ENCODE results near the gene CDRT4.

The CDRT4 gene

DNA sequence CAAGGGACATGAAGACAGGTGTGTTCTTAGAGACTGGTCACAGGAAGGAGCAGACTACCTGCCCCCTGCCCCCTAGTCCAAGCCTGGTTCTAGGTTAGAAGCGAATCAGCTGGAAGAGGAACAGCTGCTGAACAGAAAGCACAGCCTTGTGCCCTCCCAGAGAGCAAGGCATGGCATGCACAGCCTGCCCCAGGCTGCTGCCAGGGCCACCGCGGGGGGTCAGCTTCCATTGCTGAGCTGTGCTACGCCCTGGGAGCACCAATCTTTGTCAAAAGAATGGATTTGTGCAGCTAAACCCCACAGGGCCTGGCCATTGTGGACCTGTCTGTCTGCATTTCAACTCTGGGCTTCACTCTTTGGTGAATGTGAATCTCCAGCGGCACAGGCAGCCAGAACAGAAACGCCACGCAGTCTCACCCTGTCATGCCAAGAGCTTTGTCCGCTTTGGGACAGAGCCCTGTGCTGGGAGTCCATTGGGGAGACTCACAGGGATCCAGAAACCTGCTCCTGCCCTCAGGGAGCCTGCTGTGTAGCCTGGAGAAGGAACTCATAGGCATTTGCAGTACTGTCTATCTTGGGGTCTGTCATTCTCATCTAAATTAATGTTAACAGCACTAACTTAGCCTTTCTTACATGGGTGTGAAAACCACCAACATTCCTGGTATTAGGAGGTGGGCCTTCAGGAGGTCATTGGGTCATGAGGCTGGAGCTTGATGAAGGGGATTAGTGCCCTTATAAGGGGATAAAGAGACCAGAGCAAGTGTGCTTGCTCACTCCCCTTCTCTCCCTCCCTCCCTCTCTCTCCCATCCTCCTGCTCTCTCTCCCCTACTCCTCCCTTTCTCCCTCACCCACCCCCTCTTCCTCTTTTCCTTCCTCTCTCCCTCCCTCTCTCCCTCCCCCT lies 25.6 kb upstream of the CDRT4 start:
- no peak for DNase-seq

DNA sequence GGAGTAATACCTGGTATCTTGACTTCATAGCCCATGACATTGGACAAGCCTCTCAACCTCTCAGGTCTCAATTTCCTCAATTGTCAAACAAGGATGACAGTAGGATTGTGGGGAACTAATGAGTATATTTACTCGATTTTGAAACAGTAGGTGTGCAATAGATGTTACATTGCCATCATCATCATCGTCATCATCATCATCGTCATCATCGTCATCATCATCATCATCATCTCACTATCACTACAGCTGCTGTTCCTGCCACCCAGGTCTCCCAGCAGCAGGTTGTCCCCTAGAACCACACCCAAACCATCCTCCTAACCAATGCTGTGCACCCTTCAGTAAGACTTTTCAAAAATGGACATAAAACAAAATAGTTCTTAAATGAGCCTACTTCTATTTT lies 24.8 kb upstream of the CDRT4 start:
- no peak for DNase-seq

DNA sequence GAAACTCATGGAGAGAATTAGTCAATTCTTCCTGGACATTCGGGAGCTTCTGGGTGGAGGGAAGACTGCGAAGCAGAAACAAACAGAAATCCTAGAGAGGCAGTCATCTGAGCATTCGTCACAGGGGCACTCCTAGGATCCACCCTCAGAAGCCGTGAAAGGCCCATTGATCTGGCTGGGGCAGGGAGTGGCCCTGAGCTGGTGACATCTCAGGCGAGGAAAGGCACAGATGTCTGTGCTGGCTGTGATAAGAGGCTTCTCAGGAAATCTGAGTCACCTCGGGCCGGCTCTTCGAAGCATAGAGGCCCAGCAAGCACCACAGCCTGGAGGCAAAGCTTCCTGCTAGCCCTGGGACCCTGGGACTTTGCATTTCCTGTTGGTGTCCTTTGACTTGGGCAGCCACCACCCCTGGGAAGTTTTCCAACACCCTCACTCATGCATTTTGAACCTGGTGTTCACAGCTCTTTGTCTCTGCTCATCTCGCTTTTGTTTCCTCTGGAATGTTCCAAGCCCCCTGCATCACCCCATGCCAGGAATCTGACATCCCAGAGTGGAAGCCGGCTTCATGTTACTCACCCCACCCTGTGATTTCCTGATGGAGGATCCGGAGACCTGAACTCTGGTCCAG lies 23.3 kb upstream of the CDRT4 start:
- peak; percentile 17 for DNase-seq

DNA sequence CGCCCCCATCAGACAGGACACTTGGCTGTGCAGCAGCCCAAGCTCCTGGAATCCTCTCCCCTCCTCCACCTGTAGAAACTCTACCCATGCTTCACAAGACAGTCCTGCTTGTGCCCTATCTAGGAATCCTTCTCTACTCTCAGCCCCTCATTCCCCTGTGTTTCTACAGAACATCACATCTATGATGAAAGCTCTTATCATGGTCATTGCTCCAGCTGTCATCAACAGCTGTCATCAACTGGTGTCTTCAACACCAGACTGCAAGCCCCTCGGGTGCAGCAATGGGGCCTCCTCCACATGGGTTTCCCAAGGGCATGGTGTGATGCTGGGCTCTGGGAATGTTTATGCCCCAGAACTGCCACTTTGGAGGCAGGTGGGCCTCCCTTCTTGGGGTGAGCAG lies 21.1 kb upstream of the CDRT4 start:
- no peak for DNase-seq

DNA sequence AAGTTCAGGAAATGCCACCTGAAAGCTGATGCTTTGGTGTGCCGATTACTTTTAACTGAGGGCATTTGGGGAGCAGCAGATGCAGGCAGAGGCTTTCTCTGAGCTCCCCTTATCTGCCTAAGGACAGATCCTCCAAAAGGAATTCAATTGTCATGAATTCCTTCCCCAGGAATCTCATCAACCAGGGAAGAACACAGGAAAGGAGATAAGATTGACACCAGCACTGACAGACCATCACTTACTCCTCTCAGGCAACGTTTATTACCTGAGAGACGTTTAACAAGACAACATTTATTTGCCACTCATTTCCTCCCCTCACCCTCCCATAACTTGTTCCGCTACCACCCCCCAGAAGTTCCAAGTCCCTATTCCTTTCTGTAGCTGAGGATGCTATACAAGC lies 17.6 kb upstream of the CDRT4 start:
- DNase-seq, result no peak

DNA sequence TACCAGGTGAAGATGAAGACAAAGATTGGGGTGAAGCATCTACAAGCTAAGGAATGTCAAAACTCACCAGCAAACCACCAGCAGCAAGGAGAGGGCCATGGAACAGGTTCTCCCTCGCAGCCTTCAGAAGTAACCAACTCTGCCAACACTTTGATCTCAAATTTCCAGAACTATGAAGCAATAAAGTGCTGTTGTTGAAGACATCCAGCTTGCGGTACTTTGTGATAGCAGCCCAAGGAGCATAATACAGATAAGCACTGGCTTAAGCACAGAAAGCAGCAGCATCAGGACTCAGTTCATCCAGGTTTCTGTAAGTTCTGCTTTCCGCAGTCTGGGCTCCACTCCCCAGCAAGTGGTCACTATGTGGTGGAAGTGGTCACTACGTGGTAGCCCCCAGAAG lies 16.0 kb upstream of the CDRT4 start:
- no peak for DNase-seq

DNA sequence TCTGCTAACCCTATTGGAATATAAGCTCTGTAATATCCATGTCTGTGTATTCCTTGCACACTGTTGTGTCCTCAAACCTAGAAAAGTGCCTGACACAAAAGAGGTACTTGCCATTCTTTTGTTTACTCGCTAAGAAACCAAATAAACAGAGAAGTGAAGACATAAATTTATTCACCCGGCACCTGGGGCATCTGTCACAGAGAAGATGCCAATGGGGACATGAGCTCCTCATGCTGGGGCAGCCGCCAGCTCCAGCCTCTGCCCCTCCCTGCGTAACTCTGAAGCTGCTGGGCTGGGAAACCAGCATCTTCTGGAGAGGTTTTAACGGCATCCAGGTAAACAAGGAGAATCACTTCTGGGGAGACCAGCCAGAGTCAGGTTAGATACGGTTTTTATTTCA lies 15.1 kb upstream of the CDRT4 start:
- no peak for DNase-seq

DNA sequence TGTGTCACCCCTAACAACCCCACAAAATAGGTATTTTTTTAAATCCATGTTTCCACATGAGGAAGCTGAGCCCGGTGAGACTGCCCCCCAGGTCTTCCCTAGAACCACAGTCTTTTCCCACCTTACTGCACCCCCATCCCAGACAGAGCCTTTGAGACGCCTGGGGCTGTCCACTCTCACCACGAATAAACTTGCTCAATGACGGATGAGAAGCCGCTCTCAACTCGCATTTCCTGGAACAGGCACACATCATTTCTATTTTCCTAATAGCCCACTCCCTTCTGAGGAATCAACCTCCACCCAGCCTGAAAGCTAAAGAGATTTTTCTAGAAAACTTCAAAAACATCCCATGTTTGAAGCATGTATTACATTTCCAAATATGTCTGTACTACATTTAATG lies 14.1 kb upstream of the CDRT4 start:
- DNase-seq, result no peak

DNA sequence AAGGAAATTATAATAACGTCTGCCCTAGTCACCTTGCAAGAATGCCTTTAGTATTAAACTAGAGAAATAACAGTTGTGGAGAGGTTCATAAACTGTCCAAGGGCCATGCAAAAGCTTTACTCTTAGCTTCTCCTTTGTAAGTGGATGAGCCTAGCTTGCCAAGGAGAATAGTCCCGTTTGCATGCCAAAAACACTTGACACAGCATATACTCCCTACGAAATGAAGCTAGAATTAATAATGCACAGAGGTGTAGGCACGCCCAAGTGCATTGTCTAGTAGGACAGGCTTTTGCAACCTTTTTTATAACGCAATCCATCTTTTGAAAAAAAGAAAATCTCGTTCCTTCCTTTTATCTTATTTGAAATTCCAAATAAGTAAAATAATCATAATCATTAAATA lies 12.8 kb upstream of the CDRT4 start:
- DNase-seq, result no peak

DNA sequence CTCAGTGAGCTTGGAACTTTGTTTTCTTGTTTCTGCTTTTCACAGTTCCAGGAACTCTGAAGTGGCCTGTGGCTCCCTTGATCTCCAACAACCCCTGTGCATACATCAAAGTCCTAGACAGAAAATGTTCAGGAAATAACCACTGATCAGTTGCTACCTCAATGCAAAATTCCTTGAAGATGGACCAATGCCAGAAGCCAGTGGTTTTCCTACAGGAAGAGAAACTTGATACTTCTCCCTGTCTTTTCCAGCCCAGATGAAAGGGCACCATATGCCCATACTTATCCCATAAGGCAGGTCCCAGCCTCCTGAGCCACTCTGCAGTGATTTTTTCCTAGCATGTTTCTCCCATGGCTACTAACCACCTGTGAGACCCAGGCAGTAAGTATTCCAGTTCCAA lies 12.3 kb upstream of the CDRT4 start:
- no peak for DNase-seq

DNA sequence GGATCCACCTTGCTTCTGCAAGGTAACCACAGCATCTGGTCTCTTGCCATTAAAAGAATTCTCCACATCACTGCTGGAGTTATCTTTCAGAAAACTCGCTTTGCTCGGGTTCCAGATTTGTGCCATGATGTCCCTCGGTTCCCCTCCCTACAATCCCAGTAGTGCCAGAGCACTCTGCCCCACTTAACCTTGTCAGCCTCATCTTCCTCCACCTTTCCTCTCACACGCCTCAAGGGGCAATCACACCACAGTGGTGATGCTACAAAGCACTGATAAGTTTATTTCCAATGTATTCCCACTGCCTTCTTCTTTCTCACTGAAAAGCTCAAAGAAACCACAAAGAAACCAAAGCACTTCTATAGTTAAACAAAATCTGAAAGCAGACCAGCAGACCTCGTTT lies 11.4 kb upstream of the CDRT4 start:
- no peak for DNase-seq

DNA sequence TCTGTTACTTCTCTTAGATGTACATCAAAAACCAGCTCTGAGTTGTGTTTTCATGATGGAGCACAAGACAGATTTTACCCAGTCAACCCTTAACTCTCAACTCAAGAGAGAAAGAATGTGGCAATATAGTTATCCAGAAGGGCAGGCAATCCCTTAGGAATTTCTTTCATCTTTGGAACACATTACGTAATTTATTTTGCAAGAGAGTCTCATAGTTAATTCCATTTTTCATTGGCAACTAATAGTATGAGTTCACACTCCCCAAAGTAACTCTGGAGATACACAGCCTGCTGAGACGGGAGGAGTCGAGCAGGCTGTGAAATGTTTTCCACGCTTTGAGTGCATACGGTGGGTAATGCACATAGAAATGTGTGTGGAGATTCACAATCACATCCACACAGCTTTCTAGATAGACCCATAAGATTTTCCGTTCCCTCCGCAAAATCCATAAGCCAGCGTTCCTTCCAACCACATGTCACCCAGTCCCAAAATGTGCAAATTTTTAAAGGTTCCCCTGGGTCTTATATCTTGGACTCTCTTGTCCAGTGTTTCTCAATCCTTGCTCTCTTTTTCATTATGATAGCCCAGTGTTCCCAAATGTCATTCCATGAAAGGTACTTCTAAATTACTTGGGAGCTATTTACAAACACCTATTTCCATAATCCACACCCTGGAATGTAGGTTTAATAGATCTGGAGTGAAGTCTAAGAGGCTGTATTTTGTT lies 8.4 kb upstream of the CDRT4 start:
- no peak for DNase-seq

DNA sequence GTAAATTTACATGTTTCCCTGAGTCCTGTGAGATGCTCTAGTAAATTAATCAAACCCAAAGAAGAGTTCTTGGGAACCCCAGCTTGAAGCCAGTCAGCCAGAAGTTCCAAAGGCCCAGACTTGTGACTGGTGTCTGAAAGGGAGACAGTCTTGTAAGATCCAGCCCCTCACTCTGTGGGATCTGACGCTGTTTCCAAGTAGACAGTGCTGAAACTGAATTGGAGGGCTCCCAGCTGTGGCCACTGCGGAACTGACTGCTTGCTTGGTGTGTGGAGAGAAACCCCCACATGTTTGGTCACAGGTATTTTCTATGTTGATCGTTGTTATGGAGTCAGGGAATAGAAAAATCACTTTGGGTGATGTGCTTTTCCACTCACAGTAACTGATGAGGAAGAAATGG lies 5.5 kb upstream of the CDRT4 start:
- DNase-seq, result no peak

DNA sequence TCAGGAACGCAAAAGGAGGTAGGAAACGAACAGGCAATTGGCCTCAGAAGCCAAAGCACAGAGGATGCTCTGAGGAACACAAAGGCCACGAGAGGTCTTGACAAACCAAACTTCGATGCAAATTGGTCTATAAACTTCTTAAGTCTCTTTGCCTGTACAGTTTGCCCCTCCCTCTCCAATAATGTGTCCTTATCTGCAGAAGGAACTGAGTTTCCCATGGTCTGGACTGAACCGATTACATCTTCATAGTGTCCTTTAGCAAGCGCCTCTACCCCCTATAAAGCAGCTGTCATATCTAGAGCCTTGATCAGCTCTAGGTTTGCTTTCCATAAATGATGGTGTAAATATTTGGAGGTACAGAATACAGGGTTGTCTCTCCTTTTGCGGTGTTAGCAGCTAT lies 3.1 kb upstream of the CDRT4 start:
- DNase-seq, result no peak

DNA sequence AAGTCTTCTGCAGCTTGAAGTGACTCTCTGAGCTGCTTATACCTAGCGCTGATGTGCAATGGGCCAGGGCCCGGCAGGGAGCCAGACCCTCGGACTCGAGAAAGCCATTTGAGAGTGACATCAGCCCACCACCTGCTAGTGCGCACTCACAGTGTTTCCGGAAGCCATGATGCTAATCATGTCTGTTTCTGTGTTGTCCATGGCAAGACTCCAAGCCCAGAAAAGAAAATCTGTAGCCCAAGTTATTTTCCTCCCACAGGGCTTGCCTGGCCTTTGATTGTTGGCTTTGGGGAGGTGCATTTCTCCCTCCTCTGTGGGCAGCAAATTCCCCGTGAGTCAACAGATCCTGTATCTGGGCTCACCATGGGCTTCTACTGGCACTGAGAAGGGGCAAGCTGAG lies 1.8 kb upstream of the CDRT4 start:
- DNase-seq, result no peak

DNA sequence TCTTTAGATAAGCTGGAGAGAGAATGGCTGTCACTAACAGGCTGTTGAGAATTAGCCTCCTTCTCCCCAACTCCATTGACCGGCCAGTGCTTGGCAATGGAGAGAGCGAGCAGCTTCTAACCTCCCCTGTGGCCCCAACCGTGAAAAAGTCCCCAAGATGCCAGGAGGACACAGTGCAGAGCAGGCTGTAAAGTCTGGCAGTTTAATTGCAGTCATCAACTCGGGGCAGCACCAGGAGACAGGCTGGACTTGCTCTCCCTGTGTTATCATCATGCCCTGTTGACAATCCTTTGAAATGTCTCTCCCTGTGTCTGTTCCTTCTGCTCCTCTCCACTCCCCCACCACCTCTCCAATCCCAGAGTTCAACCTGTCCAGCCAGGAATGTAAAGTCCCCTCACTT lies 705 bp upstream of the CDRT4 start:
- DNase-seq, result no peak

DNA sequence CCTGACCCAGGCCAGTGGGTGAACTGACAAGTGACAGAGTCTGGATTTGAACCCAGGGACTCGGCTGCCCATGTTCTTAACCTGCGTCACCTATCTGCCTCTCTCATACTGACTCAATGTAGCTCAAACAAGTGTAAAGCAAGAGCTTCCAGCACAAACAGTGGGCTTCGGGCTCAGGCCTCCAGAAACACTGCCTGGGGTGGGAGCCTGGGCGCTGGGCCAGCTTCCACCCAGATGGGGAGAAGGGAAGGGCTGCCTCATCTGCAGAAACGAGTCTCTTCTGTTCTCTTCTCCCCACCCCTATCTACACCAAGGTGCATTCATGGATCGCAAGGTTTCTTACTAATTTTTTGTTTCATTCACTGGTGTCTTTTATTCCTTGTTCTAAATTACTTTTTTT lies 1.3 kb downstream of the CDRT4 start:
- DNase-seq, result no peak

DNA sequence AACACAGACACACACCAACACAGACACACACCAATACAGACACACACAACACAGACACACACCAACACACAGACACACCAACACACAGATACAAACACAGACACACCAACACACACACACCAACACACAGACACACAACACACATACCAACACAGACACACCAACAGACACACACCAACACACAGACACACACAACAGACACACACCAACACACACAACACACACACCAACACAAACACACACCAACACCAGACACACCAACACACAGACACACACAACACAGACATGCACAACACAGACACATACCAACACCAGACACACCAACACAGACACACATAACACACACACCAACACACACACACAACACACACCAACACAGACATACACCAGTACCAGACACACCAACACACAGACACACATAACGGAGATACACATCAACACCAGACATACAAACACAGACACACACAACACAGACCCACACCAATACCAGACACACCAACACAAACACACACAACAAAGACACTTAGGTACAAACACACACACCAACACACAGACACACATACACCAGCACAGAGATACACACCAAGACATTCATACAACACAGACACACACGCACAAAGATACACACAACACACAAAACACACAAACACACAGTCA lies 2.2 kb downstream of the CDRT4 start:
- no peak for DNase-seq

DNA sequence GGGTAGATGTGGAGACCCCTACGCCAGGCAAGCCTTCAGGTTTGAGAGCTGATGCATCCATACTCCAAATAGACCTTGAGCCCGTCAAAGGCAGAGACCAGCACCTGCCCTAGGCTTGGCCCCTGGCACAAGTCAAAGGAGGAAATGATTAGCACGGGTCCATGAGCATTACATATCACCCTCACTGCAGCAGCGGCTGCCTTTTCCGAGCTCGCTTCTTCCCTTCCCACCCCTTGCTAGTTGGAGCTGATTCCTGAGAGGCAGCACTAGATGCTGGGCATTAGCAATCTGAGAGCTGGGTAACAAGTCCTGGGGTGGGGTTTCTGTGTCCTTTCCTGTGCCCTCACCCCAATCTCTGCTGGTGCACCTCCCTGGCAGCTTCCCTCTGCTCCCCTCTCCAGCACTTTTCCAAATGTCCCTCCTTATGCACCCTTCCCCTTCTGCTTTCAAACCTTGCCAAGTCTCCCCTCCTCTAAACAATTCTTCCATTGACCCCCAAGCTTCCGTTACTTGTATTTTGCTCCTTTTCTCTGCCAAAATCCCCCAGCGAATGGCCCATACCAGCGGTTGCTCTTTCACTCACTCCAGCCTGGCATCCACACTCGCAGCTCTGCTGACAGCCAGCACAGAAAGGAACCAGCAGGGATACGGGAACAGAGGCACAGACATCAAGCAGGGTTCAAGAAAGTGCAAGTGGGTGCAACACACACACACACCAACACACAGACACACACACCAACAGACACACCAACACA lies 3.0 kb downstream of the CDRT4 start:
- DNase-seq, result no peak

DNA sequence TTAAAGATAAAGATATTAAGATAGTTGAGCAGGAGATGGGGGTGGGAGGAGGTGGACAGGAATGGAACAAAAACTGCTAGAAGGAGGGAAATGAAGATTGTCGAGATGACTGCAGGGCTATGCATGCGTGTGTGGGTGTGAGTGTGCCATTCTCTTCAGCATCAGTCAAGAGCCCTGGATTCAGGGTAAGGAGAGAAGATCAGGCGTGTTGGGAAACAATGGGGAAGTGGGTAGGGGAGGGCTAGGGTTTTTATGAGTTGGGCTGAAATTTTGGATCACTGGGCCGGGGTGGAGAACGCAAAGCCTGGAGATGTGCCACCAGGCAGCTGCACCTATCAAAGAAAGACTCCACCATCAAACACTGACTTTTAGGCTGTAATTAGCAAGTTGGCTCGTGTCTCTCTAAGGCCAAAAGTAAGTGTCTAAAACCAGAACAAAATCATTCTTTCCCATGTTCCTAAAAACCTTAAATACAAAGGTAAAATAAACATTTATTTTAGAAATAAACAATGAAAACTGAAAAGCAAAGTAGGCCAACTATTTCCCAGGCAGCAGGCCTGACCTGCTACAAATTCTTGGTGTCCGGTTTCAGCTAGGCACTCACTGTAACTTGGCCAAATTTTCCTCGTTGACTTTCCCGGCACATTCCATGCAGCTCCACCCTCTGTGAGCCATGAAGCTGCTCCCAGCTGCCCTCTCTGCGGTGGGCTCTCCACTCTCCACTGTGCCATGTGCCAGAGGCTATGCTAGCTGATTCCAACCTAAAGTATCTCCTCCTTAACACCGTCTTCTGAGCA lies 4.2 kb downstream of the CDRT4 start:
- no peak for DNase-seq

DNA sequence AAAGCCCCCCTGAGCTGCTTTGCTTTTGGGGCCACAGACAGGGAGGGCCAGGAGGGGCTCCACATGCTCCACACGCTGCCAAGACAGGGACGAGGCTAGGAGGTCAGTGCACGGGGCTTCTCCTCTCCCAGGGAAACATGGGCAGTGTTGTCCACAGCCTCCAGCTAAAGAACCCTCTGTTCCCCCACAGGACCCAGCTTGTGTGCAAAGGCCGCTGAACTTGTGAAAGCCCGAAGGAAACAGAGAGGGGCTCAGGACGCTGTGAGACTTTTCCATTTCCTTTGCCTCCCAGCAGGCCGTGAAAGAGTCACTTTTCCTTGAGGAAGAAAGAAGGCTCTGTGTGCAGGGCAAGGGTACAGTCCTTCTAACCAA lies 9.7 kb downstream of the CDRT4 start:
- DNase-seq, result no peak

All from inflammatory macrophage treated with lipopolysaccharide for 4 hours (primary cell).